Activated CD4-positive, CD25-positive, alpha-beta regulatory T cell (primary cell): ENCODE results near the gene CKLF.
A peak's percentile ranks its signal among the peaks of the same experiment; 100 is the strongest.

ENCODE experiments used
- DNase-seq, 4 experiments: peaks; one replicate each; lab custom pipeline; 2025; lab: John Stamatoyannopoulos, UW

The CKLF gene

DNA sequence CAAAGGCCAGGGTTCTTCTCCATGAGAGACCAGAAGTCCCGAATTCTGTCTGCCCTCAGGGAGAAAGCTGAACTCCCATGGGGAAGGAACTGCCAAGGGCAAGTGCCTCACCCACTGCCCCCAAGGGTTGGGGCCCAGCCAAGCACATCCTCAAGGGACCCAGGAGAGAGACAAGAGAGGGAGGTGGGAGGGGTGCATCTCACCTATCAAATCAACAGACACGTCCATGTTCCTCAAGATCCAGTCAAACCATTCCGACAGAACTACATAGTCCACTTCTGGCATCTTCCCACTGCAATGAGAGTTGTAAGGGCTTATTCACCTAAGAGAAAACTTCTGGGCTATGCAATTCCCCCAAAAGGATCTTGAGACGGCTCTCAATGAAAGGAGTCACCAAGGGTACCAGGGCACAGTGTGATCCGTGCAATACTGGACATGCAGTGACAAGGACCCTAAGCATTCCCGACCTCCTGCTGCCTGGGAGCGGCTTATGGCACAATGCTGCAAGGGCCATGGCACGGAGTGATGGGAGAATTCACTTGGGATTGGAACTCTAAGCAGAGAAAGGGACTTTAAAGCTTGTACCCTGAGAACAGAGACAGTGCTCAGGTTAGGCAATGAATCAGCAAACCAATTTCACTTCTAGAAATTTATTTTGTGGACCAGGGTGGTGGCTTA, 34.7 kb upstream of the CKLF start:
- no peak for DNase-seq

DNA sequence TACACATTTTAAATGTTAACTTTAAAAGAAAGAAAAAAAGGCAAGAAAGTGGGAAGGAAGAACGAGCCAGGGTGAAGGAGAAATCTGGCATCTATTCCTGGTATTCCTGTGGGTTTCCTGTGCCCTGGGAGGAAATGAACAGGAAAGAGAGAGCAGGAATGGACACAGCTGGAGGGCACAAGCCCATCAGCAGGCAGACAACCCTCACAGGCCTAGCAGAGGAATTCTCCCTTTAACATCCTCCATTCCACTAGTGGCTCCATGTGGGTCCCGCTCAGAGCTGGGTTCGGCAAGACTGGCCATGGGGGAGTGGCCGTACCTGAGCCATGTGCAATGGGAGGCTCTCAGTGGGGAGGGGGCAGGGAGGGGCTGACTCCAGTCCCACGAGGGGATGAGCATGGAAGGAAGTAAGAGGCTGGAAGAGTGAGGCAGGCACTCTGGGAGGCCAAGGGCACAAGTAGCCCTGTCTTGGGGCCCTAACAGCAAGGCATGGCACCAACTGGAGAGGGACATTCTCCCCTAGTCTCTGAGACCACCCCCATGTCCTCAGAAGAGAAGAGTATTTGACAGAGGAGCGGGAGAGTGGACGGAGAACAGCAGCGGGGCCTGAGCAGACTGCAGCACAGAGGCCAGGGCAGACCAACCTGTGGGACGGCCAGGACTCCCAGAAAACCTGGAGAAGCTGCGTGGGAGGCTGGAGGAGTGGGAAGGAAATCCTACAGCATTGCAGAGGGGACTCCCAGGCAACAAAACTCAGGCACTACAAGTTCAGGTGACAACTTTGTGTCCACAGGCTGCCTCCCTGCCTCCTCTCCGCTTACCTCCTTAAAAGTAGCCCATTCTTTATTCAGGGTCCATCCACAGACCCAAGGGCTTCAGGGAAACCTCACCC, 32.6 kb upstream of the CKLF start:
- DNase-seq, result no peak

DNA sequence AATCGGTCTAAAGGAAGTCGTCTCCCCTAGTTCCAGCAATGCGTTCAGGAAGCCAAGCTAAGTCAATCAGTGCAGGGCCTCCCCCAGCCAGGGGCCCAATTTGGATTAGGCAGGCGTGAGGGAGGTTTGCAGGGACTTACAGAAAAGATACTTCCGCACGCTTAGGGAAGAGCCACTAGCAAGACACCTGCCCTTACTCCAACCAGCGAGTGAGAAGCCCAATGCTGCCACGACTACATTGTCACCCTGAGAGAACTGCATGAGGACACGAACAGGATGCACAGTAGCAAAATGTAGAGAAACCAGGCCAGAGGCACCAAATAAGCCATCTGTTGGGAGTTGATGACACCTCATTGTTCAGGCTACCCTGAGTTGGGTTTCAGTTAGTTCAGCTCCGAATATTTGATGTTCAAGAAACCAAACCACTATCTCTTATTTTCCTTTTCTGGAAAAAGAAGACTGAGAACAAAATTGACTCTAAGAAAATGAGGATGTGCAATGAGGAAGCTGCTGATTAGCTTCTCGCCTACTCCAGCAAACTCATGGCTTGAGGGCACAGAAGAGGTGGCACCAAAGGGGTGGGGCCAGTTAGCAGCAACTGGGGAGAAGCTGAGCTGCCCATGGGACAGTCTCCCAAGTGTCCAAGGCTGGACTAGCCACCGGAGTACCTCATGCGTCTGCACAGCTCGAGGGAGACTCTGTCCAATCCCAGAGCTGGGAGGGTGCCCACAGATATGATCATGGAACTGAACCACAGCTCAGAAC, 31.8 kb upstream of the CKLF start:
- no peak for DNase-seq

DNA sequence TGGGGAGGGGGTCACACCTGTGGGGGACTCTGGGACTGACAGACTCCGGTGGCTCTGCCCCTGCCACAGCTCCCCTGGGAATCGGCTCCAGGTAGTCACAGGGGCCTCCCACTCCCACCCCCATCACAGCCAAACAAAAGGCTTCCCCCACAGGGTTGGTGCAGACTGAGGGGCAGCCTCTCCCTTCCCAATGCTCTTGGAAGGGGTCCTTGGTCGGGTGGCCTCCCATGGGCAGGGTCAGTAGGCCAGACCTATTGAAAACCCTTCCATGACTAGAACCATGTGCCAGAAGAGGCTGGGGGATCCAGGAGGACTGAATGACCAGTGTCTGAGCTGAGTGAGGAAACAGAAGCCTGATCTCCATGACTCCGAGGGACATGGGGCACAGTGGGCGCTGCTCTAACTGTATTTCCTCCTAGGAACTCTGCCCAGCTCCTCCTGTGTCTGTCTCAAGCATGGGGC, 31.1 kb upstream of the CKLF start:
- no peak for DNase-seq

DNA sequence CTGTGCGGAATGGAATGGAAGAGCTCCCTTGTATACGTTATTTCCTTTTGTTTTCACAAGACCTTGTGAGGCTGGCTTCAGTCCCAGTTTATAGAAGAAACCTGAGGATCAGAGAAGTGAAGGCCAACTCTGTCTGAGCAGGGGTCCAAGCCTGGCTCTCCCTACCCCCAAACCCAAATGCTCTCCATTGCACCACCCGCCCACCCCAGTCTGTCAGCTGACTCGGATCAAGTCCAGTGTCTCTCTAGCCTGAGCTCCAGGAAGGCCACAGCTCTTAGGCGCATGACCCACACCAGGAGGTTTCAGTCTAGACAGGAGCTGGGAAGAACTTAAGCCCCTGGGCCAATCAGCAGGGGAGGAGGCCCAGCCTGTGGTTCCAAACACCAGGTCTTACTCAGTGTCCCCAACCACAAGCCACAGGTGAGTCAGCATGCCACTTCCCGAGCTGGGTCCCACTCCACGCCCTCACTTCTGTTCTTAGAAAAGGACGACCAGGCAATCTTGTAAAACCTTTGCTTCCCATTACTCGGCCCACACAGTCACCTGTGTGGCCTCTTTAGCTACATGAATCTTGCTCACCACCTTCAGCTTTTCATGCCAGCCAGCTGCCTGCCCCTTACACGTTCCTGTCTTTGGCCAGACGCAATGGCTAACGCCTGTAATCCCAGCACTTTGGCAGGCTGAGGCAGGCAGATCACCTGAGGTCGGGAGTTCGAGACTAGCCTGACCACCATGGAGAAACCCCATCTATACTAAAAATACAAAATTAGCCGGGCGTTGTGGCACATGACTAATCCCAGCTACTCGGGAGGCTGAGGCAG, 30.2 kb upstream of the CKLF start:
- DNase-seq, result peak; percentile 58 to 76 (median 68)

DNA sequence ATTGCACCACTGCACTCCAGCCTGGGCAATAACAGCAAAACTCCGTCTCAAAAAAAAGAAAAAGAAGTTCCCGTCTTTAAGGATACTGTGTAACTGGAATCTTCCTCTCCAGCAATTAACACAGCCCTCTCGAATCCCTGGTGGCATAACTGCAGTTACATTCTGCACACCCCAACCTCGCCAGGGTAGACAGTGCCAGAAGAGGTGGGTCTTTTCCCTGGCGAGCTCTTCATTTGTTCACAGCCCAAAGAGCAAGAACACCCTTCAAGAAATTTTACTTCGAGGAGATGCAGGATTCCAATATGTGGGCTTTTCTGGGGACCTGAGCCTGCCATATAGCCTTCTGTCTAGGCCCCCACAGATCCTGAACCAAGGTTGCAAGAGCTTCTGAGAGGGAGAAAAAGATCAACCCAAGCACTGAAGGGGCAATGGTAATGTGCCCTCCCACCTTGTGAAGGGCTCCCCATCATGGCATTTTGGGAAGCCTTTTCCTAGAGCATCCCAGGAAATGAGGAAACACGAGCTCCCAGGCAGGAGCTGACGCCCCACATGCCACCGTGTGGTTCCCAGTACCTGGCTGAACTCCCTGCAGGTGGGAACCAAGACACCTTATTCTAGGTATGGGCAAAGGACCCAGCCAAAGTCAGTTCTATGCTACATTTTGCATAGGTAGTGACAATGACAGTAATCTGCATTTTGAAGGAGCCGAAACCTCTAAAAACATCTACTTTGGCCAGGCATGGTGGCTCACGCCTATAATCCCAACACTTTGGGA, 29.4 kb upstream of the CKLF start:
- DNase-seq, result no peak

DNA sequence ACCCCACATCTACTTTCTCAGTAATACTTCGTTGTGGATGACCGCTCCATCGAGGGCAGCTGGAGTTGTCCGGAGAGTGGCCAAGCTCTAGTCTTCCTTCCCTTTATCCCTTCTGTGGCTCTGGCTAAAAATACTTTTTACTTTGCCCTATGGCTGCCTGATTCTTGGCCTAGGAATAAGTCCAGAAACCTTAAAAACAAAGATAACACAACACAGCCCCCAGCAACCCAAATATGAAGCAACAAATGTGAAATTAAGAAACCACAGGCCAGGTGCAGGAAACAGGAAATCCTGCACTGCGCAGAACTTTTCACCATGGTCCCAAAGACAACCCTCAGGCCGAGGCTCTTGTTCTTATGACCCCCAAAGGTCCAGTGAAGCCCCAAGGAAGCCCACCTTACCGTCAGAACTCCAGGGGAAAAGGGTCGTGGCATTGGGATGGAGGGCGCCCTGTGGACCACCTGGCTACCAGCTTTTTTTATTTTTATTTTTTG, 28.5 kb upstream of the CKLF start:
- DNase-seq, result no peak

DNA sequence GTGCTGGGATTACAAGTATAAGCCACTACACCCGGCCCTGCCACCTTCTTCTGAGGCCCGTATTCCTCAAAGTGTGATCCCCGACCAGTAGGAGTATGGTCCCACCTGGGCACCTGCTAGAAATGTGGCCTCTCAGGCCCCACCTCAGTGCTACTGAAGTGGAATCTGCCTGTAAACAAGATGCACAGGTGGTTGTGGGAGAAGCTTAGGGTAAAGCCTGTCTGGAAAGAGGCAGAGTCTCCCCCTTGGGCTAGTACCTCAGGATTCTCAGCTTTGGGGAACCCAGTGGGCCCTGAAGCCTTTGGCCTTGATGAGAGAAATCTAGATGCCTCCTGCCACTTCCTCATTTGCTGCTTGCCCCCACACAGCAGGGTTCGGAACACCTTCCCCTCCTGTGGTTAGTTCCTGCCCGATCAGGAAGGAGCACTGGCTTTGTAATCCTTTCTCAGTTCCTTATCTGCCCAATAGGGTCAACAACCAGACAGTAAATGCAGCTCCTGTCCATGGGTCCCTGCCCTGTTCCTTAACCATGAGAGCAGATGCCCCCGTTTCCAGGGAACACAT, 27.7 kb upstream of the CKLF start:
- DNase-seq, result no peak

DNA sequence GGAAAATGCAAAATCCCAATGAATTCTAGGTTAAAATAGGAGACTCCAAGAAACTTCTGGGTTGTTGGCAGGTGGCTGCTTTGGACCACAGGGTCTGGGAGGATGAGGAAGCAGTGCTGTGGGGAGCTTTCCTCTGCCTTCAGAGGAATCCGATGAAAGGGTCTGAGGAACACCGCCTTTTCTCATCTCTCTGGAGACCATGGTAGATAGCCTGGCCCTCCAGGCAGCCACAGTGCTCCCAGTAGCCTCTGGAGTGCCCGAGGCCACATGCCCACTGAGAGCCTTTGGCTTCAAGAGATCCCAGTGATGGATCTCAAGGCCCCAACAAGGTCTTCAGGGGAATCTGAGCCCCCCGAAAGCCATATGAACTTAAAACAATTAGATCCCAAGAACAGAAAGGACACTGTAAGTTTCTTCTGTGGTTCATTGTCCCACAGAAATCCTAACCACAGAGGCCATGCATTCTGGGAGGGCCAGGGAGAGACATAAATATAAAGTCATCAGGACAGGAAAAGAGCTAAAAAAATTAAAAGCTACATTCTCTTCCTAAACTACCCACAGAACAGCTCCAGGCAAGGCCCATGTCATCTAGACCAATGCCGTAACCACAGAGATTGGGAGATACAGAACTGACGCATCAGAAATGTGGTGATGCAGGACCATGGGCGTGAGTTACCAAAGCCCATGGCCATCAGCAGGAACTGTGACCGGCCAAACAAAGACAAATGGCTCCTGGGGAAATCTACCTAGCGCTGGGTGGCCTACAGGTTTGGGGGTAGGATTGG, 26.8 kb upstream of the CKLF start:
- no peak for DNase-seq

DNA sequence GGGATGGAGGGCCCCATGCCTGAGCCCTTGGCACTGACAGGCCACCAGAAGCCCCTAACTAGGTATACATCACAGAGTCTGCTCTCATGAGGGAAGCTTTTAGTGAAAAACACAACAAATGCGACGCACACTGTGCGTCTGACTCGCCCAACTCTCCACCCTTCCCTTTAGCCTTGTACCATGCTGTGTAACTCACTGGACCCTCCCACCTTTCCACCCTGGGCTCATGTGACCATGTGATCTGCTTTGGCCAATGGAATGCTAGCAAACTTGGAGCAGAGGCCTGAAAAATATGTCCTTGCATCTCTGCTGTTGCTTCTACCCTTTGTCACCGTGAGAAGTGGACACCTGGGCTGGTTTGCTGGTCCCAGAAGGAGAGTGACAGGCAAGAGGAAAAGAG, 24.1 kb upstream of the CKLF start:
- DNase-seq, result no peak

DNA sequence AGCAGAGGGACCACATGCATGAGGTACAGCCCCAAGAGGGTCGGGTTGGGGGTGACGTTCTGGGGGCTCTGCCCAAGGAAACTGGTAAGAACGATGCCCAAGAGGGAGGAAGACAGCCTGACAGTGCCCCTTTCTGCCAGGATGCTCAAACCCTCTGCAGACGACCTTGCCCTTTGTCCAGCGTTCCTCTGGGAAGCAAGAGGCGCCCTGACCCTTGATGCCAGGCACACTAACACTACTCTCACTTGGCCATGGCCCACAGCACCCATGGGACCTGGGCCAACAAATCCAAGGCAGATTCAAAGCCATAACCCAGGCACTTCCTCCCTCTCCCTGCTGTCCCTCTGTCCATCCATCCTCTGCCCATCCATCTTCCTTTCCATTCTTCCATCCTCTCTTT, 22.9 kb upstream of the CKLF start:
- no peak for DNase-seq

DNA sequence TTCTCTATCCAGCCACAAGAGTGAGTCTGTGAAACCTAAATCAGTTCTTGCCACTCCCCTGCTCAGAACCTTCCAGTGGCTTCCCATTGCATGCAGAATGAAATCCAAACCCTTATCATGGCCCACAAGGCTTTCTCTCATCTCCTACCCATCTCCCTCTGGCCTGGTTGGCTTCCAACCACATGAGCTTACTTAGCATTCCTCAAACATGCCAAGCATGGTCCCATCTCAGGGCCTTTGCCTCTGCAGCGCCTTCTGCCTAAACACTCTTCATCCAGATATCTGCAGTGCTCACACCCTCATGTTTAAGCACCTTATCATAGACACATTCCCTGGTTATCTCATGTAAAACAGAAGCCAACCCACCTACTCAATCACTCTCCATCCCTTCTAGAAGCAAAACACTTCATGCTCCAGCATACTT, 18.0 kb upstream of the CKLF start:
- no peak for DNase-seq

DNA sequence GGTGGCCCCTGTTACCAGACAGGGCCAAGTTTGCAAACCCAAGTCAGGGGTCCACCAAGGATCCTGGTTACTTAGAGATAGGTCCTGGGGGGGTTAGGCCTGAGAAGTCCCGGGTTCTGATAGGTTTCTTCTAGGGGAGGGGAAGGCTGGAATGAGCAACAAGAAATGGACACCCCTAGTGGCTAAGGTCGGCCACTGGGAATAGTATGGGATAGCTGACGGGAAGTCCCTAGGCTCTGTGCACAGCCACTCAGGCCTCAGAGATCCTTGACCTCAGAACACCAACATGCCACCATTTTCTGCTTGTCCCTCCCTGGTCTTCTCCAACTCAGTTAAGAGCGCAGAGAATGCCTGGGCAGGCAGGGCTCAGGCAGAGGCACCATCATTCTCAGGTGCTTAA, 15.9 kb upstream of the CKLF start:
- DNase-seq, result no peak

DNA sequence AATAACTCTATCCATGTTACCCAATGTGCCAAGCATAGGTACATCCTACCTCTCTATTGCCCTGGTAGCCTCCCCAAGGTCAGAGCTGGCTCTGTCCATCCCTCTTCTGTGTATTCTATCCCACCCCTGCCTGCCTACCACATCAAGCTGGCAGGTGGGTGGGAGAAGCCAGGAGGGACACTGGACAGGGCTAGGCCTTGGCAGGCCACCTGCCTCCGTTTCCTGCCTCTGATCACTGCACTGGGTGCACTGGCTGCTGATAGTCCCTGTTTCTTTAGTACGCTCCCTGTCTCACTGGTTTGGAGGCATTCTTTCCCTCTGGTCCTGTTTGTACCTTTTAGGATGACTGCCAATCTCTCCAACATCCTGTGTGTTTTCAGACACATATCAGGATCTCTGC, 15.1 kb upstream of the CKLF start:
- no peak for DNase-seq

DNA sequence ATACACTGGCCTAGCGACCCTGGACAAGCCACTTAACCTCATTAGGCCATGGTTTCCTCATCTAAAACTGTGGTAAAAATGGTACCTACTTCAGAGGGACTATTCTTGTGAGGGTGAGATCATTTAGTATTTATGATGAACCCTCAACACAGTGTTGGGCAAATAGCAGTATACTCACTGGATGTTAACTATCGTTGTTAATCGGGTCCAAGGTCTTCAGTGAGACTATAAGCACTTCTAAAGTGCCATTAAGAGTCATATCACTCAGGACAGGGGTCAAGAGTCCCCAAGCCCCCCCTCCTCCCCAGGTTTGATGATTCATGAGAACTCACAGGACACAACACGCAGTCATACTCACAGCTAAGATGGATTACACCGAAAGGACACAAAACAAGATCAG, 13.5 kb upstream of the CKLF start:
- no peak for DNase-seq

DNA sequence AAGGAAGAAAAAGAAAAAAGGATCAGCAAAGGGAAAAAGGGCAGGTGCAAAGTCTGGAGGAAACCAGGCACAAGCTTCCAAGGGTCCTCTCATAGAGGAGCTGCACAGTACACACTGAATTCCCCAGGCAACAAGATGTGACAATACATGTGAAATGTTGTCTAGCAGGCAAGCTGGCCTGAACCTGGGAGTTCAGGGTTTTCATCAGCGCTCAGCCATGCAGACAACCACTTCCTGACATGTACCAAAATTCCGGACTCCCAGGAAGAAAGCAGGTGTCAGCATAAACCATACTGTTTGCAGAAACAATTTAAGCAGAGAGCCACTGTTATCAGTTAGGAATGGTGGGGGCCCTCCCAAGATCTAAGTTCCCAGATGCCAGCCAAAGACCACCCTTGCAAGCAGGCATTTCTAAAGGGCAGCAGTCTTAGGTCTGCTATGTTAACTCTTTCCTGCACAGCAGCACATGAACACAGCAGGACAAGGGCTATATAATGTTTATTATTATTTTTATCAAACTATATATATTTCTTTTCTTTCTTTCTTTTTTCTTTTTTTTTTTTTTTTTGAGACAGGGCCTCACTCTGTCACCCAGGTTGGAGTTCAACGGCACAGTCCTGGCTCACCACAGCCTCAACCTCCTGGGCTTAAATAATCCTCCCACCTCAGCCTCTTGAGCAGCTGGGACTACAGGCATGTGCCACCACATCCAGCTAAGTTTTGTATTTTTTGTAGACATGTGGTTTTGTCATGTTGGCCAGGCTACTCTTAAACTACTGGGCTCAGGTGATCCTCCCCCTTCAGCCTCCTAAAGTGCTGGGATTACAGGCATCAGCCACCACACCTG, 12.5 kb upstream of the CKLF start:
- DNase-seq, result no peak

DNA sequence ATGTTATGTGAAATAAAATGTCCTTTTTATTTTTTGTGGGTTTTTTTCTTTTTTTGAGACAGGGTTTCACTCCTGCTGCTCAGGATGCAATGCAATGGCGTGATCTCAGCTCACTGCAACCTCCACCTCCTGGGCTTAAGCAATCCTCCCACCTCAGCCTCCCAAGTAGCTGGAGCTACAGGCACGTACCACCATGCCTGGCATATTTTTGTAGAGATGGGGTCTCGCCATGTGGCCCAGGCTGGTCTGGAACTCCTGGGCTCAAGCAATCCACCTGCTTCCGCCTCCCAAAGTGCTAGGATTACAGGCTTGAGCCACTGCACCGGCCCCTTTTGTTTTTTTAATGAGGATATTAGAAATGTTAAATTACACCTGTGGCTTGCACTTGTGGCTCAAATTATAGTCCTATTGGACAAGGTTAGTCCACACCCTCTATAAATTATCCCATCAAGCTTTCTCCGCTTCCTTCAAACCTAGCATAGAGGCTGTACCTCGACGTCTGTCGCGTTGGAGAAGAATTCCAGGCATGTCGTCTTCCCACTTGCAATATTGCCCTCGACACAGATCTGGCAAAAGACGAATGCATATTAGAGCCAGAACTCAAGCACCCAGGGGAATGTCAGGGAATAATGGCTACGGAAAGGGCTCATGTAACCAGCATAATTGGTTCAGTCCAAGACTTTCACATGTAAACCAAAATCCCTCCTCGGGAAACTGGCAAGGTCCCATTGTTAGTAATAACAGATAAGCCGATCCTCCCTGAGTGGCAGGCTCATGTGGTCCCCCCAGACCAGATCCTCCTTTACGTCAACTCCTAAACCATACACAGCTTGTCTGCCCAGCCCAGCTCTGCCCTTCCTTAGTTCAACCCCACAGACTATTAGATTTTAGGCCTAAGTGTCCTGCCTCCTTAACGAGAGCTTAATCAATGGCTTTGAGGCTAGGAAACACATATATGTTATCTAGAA, 10.7 kb upstream of the CKLF start:
- no peak for DNase-seq

DNA sequence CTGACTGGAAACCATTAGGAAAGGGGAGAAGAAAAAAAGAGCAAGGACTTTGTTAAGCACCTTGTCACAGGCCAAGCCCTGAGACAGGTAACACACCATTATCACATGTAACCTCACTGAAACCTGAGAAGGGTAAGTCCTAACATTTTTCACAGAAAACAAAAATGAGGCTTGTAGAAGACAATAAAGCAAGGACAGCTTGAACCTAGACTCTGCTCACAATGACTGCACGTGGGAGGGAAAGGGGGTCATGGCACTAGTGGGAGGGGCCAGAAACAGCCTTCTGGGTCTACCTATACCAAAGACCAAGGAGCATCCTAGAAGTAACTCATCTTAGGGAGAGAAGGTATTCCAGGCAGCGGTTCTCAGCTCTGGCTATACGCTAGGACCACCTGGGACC, 10.0 kb upstream of the CKLF start:
- DNase-seq, result no peak
